GM18499 (cell line): ENCODE results near the gene ENOSF1.
A peak's percentile ranks its signal among the peaks of the same experiment; 100 is the strongest.
"Not testable (repeated sequence)": the region's sequence is repeated elsewhere in the genome, so short reads cannot be mapped to it uniquely, and the experiment has no call there.

Experiments
- ATAC-seq: cut with Tn5 transposase; IDR thresholded peaks from one replicate; pipeline ENCODE4 v1.9.1; 2021; ENCODE audit warnings: moderate number of reproducible peaks; ENCODE audit not compliant: insufficient read depth, unreplicated experiment

The ENOSF1 gene, protein sequence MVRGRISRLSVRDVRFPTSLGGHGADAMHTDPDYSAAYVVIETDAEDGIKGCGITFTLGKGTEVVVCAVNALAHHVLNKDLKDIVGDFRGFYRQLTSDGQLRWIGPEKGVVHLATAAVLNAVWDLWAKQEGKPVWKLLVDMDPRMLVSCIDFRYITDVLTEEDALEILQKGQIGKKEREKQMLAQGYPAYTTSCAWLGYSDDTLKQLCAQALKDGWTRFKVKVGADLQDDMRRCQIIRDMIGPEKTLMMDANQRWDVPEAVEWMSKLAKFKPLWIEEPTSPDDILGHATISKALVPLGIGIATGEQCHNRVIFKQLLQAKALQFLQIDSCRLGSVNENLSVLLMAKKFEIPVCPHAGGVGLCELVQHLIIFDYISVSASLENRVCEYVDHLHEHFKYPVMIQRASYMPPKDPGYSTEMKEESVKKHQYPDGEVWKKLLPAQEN

DNA sequence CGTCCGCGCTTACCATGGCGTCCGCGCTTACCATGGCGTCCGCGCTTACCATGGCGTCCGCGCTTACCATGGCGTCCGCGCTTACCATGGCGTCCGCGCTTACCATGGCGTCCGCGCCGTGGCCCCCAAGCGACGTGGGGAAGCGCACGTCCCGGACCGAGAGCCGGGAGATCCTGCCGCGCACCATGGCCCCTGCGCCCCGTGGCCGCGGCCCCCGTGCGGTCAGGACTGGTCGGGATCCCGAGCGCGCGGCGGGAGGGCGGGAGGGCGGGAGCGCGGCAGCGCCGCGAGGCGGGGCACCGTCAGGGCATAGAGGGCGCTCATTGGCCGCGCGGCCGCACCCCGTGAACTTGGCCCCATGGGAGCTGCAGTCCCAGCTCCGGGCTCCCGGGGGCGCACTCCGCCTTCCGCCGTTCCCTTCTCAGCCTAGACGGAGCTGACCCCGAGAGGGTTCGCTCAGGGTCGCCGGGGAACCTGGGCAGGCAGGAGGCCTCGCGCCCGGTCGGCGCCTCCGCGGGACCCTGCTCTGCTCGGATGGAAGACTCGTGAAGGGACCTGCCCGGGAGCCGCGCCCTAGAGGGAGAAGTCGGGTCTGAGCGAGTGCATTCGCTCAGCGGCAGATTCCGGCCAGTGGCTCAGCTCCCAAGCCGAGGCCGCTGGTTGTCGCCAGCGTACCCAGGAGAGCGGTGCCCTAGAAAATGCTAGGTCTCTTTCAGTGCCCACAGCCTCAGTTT is at the start of gene ENOSF1:
TSS of gene ENOSF1 (minus strand) at position 230 of the 734 bp plus-strand sequence. CDS start at position 187, 43 bp downstream.
- ATAC-seq: peak; percentile 41

DNA sequence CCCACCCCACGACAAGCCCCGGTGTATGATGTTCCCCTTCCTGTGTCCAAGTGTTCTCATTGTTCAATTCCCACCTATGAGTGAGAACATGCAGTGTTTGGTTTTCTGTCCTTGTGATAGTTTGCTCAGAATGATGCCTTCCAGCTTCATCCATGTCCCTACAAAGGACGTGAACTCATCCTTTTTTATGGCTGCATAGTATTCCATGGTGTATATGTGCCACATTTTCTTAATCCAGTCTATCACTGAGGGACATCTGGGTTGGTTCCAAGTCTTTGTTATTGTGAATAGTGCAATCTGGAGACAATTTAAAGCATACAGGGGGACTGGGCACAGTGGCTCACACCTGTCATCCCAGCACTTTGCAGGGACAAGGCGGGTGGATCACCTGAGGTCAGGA is 47.4 kb upstream of the ENOSF1 start:
- not testable (repeated sequence) for ATAC-seq

DNA sequence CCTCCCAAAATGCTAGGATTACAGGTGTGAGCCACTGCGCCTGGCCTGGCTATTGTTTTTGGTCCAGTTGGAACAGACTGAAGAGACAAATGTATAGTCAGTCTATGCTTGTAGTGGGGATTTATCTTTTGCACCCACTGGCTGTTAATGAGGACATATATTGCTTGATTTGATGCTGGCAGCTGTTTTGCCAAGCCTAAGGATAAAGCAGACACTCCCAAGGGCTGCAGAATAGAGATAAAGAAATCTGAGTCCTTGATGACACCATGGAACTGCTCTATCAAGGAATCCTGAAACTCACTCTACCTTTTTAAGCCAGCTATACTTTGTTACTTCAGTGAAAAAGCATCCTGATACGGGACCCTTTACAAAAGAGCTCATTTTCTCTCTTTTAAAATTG is 43.1 kb upstream of the ENOSF1 start:
- ATAC-seq: no peak

DNA sequence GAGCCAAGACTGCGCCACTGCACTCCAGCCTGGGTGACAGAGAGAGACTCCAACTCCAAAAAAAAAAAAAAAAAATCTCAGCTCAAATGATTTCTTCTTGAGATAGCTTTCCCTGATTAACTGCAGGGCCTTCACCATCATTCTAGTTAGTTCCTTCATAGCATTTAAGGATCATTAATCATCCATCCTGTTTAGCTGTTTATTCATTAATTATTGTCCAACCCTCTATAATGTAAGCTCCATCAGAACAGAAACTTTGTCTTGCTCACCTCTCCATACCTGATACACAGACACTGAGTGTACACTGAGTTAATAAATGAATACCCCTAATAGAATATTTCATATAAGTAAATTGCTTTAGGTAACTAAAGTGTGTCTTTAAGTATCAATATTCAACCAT is 42.2 kb upstream of the ENOSF1 start:
- ATAC-seq: no peak

DNA sequence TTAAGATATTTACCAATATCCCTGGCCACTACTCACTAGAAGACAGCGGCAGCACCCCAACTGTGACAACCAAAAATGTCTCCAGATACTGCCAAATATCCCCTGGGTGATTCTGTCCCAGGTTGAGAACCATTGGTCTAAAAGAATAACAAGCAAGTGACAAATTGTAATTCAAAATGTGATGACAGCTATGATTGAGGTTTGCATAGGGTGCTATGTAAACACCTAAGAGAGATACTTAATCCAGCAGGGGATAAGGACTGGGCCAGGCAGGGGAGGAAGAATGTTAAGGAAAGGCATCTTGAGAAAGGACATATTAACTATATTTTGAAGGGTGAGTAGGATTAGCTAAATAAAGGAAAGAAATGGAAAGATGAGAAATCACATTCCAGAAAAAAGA is 38.0 kb upstream of the ENOSF1 start:
- no peak for ATAC-seq

DNA sequence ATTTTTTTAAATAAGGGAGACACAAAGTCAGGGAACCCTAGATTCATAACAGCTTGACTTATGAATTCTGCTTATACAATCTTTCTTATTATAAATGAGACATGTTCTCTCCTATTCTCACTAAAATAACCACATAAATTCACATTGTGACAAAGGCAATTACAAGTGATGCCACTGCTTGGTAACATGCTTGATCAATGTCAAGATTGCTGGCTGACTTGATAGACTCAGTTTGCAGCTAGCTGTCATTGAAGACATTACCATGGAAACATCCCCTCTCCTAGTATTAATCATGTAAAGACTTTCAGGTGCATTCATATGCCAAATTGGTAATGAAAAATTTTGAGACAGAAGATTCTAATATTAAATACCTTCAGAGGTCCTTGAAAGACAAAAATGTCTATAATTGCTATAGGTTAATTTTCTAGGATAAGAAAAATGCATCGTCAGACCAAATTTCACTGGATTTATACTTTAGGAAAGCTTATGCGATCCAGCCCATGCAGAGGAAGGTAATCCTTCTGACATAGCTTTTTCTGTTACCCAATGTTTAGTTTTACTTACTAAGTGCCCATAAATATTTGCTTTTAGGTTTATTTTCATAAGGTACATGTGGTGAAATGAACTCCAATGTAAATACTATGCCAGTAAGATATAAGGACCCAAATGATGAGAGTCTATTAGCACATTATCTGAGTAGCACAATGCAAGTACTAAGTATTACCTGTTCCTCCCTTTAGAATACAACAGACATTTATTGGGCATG is 32.6 kb upstream of the ENOSF1 start:
- ATAC-seq: no peak

DNA sequence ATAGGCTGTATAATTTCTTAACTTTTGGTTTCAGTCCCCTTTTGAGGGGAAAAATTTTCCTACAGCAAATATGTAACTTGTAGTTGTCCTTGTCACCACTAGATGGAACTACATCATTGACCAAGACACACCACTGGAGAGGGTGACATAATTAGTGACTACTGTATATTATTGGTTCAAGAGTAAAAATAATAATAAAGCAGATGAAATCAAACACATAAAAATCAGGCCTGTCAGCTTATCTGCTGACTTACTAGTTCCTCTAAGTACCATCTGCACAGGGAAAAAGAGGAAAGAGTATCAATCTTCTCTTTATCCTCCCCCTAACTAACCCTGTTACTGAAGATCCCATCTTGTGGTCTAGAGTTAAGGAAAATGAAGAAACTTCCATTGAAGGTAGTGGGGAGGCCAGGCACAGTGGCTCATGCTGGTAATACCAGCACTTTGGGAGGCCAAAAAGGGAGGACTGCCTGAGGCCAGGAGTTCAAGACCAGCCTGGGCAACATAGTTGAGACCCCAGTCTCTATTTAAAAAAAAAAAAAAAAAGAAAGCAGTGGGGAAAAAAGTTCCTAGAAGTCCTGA is 29.6 kb upstream of the ENOSF1 start:
- ATAC-seq: no peak

DNA sequence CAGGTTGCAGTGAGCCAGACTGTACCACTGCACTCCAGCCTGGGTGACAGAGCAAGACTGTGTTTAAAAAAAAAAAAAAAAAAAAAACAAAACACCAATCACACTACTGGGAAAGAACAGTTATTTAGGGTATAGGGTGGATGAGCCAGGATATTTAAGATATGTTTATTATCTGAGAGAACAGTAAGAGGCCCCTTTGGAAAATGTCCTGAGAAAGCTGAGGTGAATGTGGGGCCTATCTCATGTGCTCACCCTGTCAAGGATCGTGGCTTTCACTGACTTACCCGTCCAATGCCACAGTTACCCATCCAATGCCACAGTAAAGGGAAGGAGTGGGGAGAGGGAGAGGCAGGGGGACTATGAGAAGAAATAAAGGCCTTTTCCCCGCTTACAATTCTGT is 19.9 kb upstream of the ENOSF1 start:
- ATAC-seq: no peak

DNA sequence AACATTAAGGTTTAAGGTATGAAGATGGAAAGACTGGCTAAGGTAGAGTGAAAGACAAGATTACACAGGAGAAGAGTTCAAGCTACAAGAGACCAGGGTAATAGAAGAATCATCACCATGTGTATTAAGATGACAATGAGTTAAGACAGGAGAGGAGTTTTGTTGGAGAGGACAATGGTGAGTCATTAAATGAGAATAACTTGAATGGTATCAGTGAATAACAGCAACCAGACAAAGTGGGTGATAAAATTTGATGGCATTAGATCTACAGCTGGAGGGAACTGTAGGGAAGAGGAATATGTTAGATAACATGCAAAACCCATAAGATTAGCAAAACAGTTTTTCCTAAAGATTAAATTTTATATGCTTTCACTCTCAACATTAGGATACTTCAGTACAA is 18.8 kb upstream of the ENOSF1 start:
- ATAC-seq: no peak

DNA sequence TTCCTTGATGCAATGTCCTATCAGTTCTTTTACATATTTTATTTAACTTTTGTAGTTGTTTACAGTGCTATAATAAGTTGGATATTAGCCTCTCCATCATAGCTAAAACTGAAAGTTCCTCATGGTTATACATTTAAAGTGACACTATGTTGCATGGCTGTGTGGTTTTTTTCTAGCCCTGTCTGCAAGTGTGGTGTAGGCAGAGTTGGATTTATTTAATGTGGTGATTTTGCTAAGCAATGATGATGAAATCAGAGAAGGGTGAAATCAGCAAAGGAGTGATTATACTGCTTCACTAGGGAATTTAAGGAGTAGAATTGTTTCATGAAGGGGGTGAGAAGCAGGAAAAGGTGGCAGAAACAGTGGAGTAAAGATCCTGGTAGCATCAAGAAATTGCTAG is 18.3 kb upstream of the ENOSF1 start:
- no peak for ATAC-seq

DNA sequence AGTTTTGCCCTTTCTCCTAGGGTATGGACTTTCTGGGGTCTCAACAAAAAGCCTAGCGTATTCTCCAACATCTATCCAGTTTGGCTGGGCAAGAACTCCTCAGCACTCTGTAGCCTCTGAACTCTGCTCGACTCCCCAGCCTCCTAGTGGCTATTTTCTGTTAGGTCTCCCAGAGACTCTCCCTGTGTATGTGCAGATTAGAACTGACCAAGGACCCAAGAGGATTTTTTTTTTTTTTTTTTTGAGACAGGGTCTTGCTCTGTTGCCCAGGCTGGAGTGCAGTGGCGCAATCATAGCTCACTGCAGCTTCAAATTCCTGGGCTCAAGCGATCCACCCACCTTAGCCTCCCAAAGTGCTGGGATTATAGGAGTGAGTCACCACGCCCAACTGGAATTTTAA is 17.7 kb upstream of the ENOSF1 start:
- not testable (repeated sequence) for ATAC-seq

DNA sequence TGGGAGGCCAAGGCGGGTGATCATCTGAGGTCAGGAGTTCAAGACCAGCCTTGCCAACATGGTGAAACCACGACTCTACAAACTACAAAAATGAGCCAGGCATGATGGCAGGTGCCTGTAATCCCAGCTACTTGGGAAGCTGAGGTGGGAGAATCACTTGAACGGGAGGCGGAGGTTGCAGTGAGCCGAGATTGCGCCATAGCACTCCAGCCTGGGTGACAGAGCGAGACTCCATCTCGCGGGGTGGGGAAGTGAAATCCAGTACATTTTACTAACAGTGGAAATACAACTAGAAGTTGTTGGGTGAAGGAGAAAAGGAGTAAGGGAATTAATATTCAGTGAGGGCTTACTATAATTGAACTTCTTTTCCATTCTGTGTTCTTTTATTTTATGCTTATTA is 13.2 kb upstream of the ENOSF1 start:
- no peak for ATAC-seq

DNA sequence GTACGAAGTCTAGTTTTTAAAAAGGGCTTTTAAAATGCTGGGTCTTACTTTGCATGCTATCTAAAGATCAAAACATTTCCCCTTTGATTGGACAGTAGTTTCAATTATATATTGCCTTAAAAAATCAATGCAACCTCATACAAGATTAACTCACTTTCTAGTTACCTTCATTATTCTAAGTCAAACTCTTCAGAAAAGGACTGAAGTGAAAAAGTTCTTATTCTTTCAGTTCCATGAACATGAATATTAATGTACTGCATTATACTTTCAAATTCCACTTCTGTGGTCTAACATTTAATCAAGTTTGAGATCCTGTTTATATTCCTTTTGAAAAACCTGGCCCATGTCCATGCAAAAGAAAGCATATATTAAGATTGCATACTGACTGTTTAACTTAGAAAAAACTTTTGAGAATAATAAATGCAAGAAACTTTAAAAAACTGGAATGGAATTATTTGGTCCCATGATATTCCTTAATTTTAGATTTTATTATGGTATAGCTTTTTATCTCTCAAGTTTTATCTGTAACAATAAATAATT is 11.2 kb upstream of the ENOSF1 start:
- ATAC-seq: no peak

DNA sequence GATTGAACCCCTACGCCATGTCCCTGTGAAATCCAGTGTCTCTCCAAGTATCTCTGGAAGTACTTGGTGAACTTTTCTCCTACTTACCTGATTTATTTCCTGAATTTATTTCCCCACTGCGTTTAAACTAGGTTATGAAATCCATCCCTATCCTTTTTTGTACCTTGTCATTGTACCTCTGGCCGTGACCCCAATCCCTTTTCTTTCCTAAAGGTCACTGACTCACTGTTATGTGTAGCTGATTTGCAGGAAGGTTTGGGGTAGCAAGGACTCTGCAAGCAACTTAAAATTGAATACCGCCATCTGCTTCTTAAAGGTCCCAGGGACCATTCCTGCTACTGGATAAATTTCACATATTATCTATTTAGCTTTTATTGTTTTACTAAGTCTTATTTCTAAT is 4.6 kb upstream of the ENOSF1 start:
- no peak for ATAC-seq

DNA sequence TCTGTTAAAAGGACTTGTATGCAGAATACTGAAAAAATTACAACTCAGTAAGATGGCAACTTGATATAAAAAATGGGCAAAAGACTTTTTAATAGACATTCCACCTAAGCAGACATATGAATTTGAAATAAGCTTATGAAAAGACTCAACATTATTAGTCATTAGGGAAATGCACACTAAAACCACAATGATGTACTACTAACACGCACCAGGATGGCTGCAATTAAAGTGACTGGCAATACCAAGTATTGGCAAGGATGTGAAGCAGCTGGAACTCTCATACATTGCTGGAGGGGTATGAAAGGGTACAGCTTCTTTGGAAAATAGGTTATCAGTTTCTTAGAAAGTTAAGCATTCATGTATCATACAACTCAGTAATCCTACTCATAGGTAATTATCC is 3.2 kb upstream of the ENOSF1 start:
- no peak for ATAC-seq

DNA sequence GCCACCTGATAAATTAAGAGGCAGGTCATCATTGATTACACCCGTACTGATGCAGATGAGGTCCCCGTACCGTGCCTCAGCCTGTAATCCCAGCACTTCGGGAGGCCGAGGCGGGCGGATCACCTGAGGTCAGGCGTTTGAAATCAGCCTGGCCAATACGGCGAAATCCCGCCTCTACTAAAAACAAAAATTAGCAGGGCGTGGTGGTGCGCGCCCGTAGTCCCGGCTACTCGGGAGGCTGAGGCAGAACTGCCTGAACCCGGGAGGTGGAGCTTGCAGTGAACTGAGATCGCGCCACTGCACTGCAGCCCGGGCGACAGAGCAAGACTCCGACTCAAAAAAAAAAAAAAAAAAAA is 683 bp upstream of the ENOSF1 start:
- ATAC-seq: no peak

DNA sequence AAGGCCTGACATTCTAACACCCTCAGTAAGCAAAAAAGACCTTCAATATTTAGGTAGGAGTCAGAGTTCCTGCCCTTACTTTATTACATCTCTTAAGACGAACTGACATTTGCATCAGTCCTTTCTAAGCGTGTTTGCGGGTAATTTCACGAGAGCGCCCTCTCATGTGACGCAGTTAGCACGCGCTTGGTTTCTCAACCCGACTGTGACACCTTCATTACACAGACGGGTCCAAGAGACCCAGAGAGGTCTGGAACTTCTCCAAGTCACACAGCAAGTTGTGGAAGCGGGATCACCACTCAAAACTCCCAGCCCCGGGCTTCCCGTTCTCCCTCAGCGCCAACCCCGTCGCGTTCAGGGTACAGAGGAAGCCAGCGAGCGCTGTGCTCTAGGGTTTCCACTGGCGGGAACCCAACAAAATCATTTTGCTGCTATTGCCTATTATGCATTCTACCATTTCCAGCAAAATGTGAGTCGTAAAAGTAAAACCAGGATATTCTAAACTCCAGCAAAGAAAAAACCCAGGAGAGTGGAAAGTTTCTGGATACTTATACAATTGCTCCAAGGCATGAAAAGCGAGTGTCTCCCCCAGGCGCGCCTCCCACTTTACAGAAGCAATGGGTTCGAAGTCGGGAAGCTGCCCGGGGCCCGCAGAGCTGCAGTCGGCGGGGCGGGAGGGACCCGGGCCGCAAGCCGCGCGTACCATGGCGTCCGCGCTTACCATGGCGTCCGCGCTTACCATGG is 601 bp downstream of the ENOSF1 start:
- peak; percentile 58 for ATAC-seq

DNA sequence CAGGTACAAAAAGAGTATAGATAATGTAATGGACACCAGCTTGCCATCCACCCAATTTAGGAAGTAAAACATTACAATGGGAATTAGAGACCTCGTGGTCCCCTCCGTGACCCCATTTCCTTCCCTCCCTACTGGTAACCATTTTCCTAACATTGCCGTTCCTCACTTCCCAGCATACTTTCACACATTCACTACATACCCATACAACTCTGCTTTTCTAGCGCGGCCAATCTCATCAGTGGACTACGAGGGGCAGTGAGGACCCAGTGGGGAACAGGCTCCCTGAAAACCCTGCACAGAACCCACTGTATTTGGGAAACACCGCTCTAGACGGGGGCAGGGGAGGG is 1.1 kb downstream of the ENOSF1 start:
- ATAC-seq: no peak

DNA sequence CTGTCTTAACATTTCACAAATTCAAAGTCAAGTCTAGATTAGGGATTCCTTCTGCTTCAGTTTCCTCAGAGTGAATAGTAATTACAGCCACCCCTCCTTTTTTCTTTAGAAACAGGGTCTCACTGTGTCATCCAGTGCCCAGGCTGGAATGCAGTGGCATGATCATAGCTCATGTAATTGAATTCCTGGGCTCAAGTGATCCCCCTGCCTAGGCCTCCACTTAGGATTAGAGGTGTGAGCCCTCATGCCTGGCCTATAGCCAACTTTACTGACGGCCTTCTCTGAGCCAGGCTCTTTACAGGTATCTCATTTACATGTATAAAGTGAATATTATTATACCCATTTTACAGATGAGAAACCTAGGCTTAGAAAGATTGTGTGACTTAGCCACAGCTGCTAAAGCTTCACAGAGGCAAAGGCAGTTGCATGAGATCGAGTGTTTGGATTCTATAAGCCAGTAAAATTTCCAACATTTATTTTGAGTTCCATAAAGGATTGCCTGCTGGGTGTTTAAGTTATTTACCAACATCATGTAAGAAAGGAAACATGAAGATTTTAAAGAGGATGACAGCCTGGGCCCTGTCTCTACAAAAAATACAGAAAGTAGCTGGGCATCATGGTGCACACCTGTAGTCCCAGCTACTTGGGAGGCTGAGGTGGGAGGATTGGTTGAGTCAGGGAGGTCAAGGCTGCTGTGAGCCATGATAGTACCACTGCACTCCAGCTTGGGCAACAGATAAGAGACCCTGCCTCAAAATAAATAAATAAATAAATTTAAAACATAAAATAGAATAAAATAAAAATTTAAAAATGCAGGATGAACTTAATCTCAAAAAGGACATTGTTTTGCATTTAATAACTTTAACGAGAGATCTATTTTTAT is 1.8 kb downstream of the ENOSF1 start:
- no peak for ATAC-seq
